PFSK-1 (cell line): ENCODE results near the gene CUL5.

Source experiments
- FOXP2 ChIP-seq: optimal IDR thresholded peaks from 2 replicates; pipeline ENCODE3; 2011; ENCODE audit warnings: borderline replicate concordance, control low read depth, inconsistent platforms; ENCODE audit not compliant: insufficient read depth; ENCODE audit errors: extremely low read length, extremely low read depth
- POLR2AphosphoS5 ChIP-seq: IDR thresholded peaks from 2 replicates; pipeline ENCODE4 v1.6.1; 2012; ENCODE audit warnings: low read depth, mild to moderate bottlenecking, control low read depth, low read length, moderate library complexity
- REST ChIP-seq, 2 experiments: IDR thresholded peaks; 2 replicates each; pipeline versions ENCODE4 v1.6.1 to v1.8.0; 2011 to 2012; ENCODE audit warnings: low read depth in 2 of 2, low read length in 2 of 2, control low read depth in 1 of 2, inconsistent platforms in 1 of 2, mild to moderate bottlenecking in 1 of 2, moderate library complexity in 1 of 2; ENCODE audit not compliant: insufficient read depth in 1 of 2
- SIN3A ChIP-seq: IDR thresholded peaks from 2 replicates; pipeline ENCODE4 v1.6.1; 2012; ENCODE audit warnings: mild to moderate bottlenecking, low read length, moderate library complexity, borderline replicate concordance; ENCODE audit not compliant: insufficient read depth
- TAF1 ChIP-seq: IDR thresholded peaks from 2 replicates; pipeline ENCODE4 v1.6.1; 2012; ENCODE audit warnings: low read length, control low read depth, borderline replicate concordance; ENCODE audit not compliant: insufficient read depth

GRCh38 chr11:108128772-108129171 lies 120.1 kb downstream of the CUL5 start:
- TF ChIP-seq POLR2AphosphoS5: no peak
- no peak for TF ChIP-seq TAF1
- TF ChIP-seq SIN3A: no peak
- TF ChIP-seq REST (IDR thresholded peaks at IDR 0.05; ENCODE audit: insufficient read depth in 1 of 2, low read depth in 2 of 2, low read length in 2 of 2): no peak
- no peak for TF ChIP-seq FOXP2
